ENCODE data around the gene DUSP7. TPM values are rescaled to one million over a fixed set of nuclear protein-coding genes. Genes with fewer than 3 reads are reported as not detected.

Gene DUSP7
- total and polyA plus RNA-seq, 5 experiments from 2014 or later = 1.8 to 29.0 (median 4.6) TPM

DNA sequence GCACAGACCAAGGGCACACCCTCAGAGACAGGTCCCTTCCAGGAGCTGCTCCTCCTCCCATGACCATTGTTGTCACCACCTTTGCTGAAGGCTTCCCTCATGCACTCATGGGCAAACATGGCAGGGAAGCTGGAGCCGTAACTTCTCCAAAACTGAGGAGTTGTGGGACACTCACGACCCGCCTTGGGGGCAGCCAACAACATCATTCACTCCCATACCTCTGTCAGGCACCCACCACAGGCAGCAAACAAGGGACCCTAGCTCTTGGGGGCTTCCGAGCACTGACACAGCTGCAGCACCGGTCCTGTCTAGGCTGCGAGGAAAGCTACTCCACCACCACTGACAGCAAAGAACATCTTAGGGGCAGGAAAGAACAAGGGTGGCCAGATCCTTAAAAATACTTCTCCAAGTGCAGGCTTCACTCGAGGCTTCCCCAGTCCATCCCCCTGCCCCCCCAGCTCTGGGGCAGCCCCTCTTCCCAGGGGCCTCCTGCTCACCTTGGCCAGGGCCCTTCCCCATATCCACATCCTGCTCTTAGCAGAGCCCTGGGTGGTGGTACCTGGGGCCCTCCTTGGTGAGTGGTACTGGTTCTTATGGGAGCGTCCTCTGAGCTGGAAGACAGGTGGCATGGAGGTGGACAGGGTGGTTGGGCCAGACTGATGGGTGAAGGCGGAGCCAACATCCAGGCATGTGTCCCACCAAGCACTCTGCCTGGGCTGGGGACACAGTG, 28.0 kb upstream of the DUSP7 start:
- ATAC-seq (no peak), DNase-seq (no peak)
- Mint-ChIP-seq H3K36me3 (no peaks in the 10 kb centered on the region), H3K4me1 (peaks cover 21 to 36% (median 30%) of the 10 kb centered on the region in 4 donors), H3K27me3 (no peaks in the 10 kb centered on the region), H3K9me3 (no peaks in the 10 kb centered on the region), H3K27ac (peak overlapping the region in 4 of 10 donors; percentile 36 to 85 (median 54)), H3K4me3 (peak overlapping the region in 1 of 10 donors; percentile 22)
- POLR2A ChIA-PET = no interaction called here

DNA sequence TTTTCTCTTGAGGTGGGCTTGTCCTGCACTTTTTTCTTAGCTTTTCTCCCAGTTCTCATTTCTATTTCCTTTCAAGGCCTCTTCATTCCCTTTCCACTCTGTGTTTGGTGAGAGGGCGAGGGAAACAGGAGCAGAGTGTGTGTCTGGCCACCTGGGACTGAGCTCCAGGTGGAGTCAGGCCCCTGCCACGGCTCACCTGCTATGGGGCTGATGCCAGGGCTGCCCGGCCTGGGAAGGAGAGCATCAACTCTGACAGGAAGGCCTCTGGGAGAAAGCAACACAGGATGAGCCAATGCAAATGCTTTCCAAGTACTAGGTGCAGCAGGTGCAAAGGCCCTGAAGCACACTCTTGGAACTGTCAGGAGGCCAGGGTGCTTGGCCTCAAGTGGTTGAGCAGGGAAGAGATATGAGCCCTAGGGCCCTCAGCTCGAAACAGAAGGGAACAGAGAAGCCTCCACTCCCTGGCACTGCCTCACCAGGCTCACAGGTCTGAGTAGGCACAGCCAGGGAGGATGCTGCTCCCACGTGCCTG, 27.3 kb upstream of the DUSP7 start:
- Mint-ChIP-seq H3K4me3 (no peak overlapping the region), H3K9me3 (no peaks in the 10 kb centered on the region), H3K27me3 (no peaks in the 10 kb centered on the region), H3K27ac (peak overlapping the region in 2 of 10 donors; percentile 34 to 49), H3K36me3 (no peaks in the 10 kb centered on the region), H3K4me1 (peaks cover 21 to 36% (median 30%) of the 10 kb centered on the region in 4 donors)
- POLR2A ChIA-PET = no interaction called here
- ATAC-seq = no peak
- no peak for DNase-seq

DNA sequence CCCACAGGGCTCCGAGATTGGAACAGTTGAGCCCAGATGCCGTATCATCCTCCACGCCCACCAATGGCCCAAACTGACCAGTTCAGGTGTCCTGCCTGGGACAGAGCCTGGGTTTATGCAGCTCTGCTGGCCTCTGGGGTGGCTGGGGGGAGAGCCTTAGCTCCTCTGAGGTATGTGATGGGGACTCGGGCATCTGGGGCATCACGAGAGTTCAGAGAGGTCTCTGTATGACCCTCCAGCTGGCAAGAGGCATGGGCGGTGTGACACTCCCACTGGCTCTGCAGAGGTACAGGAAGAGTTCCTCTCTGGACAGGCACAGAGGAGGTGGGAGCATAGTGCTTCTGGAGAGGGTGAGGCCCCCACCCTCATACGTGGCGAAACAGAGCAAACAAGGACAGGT, 26.6 kb upstream of the DUSP7 start:
- Mint-ChIP-seq H3K27me3 (no peaks in the 10 kb centered on the region), H3K4me3 (no peak overlapping the region)

DNA sequence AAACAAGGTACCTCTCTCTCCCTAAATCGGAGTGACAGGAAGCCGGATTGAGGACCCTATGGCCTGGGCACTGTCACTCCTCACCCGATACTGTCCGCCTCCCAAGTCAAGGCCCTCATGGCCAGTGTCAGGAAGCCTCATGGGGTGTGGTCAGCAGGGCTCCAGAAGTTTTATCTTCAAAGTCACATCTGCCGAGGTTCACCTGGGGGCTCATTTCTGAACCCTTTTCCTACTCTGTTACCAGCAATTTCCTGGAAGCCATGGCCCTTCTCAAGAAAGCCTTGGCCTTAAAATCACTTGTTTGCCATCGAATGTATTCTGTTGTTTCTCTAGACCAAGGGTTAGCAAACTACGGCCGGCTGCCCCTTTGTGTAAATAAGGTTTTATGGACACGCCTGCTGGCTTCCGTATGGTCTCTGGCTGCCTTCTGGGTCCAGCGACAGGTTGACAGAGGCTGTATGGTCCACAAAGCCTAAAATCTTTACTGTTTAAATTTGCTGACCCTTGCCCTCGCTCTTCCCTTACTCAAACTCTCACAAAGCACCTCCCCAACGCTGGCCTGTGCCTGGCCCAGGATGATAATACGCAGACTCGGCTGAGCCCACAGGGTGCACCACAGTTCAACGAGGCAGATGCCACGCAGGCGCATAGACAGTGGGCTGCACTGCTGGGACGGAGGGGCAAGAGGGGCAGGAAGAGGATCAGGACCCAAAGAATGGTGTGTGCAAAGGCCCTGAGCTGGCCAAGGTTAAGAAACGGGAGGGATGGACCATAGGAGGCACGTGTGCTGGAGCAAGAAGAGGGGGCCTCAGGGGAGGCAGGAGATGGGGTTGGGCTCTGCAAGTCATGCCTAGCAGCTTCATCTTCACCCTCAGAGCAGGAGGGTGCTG, 24.7 kb upstream of the DUSP7 start:
- Mint-ChIP-seq H3K27me3 (no peaks in the 10 kb centered on the region), H3K4me3 (no peak overlapping the region), H3K9me3 (no peaks in the 10 kb centered on the region), H3K27ac (peak overlapping the region in 2 of 10 donors; percentile 32 to 75), H3K4me1 (peaks cover 9 to 18% (median 14%) of the 10 kb centered on the region in 4 donors), H3K36me3 (no peaks in the 10 kb centered on the region)
- DNase-seq (no peak), ATAC-seq (no peak)
- POLR2A ChIA-PET = no interaction called here

More for the DNA sequence above, 26.6 kb upstream of the DUSP7 start:
- no peak for ATAC-seq
- H3K4me1 Mint-ChIP-seq = peaks cover 21 to 36% (median 30%) of the 10 kb centered on the region in 4 donors
- no peaks in the 10 kb centered on the region for H3K9me3 Mint-ChIP-seq
- H3K27ac Mint-ChIP-seq = peak overlapping the region in 1 of 10 donors; percentile 52
- DNase-seq = no peak
- no peaks in the 10 kb centered on the region for H3K36me3 Mint-ChIP-seq
- POLR2A ChIA-PET = no interaction called here

DNA sequence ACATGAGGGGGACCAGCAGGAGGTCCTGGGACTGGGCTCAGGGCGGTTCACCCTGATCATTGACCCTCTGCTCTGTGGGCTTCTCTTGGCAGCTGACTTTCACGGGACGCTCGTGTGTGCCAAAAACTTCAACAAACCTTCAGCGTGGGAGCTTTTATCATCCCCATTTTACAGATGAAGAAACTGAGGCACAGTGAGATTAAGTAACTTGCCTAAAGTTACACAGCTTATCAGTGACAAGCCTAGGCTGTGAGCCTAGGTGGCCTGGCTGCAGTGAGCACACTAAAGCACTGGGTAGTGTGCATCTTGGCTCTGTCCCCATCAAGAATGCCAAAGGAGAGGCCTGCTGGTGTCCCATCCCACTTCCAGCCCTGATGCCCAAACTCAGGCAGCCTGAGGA, 23.6 kb upstream of the DUSP7 start:
- H3K36me3 Mint-ChIP-seq = no peaks in the 10 kb centered on the region
- H3K9me3 Mint-ChIP-seq = no peaks in the 10 kb centered on the region
- H3K27me3 Mint-ChIP-seq = no peaks in the 10 kb centered on the region
- H3K4me1 Mint-ChIP-seq = peaks cover 2 to 7% (median 3%) of the 10 kb centered on the region in 4 donors
- H3K27ac Mint-ChIP-seq = no peak overlapping the region
- POLR2A ChIA-PET = no interaction called here
- ATAC-seq (no peak), DNase-seq (no peak)
- H3K4me3 Mint-ChIP-seq = no peak overlapping the region

GRCh38 chr3:52078781-52079560, 22.6 kb upstream of the DUSP7 start:
- ATAC-seq (no peak), DNase-seq (no peak)
- POLR2A ChIA-PET = no interaction called here
- Mint-ChIP-seq H3K27me3 (no peaks in the 10 kb centered on the region), H3K9me3 (no peaks in the 10 kb centered on the region), H3K36me3 (no peaks in the 10 kb centered on the region), H3K27ac (no peak overlapping the region), H3K4me1 (peaks cover 0 to 2% (median 0%) of the 10 kb centered on the region in 4 donors), H3K4me3 (no peak overlapping the region)

- H3K4me3 Mint-ChIP-seq = no peak overlapping the region
These were observed 21.6 kb upstream of the DUSP7 start for GRCh38 chr3:52077925-52078324.

DNA sequence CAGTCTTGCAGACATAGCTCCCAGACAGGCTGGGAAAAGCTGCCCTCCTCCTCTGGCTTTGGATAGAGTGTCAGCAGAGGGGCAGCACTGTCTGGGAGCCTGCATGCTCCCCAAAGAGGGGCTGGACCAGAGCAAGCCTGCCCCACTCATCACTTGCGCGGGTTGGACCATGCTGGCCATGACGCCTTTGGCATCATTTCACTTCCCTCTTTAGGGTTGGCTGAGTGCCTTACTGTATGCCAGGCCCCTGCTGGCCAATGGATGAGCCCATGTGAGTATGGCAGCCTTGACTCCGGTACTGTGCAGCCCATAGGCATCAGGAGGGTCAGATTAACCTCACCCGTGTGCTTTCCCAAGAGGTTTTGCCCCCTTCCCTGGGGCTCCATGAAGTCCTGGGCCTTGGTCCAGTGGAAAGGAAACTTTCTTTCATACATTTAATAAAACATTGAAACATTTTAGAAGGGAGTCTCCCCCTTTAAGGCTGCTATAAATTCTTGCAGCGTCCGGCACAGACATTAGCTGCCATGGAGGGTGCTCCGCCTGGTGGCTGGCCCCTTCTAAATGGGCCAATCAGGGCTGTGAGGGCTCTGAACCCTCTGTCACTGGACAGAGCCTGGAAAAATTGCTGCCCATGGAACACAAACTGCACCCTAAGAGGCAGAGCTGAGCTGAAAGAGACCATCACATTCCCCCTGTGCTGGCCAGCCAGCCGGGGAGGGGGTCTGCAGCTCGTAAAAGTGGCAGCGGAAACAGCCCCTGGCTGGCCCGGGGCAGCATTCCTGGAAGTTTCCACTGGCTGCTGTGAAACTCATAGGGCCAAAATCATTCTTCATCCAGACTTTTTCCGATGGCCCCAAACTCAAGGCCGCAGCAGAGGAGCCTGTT, 20.8 kb upstream of the DUSP7 start:
- H3K9me3 Mint-ChIP-seq = no peaks in the 10 kb centered on the region
- DNase-seq = no peak
- H3K36me3 Mint-ChIP-seq = no peaks in the 10 kb centered on the region
- no peak overlapping the region for H3K27ac Mint-ChIP-seq
- peaks cover 4 to 6% (median 4%) of the 10 kb centered on the region in 4 donors for H3K4me1 Mint-ChIP-seq
- no peak for ATAC-seq
- no peaks in the 10 kb centered on the region for H3K27me3 Mint-ChIP-seq
- POLR2A ChIA-PET = no interaction called here
- H3K4me3 Mint-ChIP-seq = no peak overlapping the region

More at GRCh38 chr3:52077925-52078324, 21.6 kb upstream of the DUSP7 start:
- Mint-ChIP-seq H3K27me3 (no peaks in the 10 kb centered on the region), H3K27ac (no peak overlapping the region), H3K4me1 (no peaks in the 10 kb centered on the region), H3K36me3 (no peaks in the 10 kb centered on the region), H3K9me3 (no peaks in the 10 kb centered on the region)
- ATAC-seq (no peak), DNase-seq (no peak)
- POLR2A ChIA-PET = interaction anchor here (0.7 kb wide), 1 partner anchor 185 kb away, joined by 3 read pairs; no protein-coding TSS in a partner anchor

GRCh38 chr3:52073490-52073889, 17.1 kb upstream of the DUSP7 start:
- H3K4me1 Mint-ChIP-seq = peaks cover 6 to 27% (median 13%) of the 10 kb centered on the region in 4 donors
- ATAC-seq (no peak), DNase-seq (no peak)
- H3K27me3 Mint-ChIP-seq = peaks cover 0 to 2% (median 0%) of the 10 kb centered on the region in 5 donors
- POLR2A ChIA-PET = interaction anchor here (0.5 to 1.6 kb wide), 2 partner anchors 17 to 121 kb away, joined by 3 to 8 read pairs; partner anchors contain the start of gene DUSP7
- H3K27ac Mint-ChIP-seq = peak overlapping the region in 1 of 10 donors; percentile 37
- no peaks in the 10 kb centered on the region for H3K9me3 Mint-ChIP-seq
- H3K4me3 Mint-ChIP-seq = no peak overlapping the region
- H3K36me3 Mint-ChIP-seq = no peaks in the 10 kb centered on the region

GRCh38 chr3:52072471-52072870, 16.1 kb upstream of the DUSP7 start:
- POLR2A ChIA-PET = interaction anchor here (1.0 to 1.6 kb wide), 2 partner anchors 16 to 77 kb away, joined by 4 to 8 read pairs; partner anchors contain the start of genes DUSP7 and RPL29
- no peaks in the 10 kb centered on the region for H3K36me3 Mint-ChIP-seq
- peaks cover 0 to 2% (median 0%) of the 10 kb centered on the region in 5 donors for H3K27me3 Mint-ChIP-seq
- H3K4me3 Mint-ChIP-seq = peak overlapping the region in 4 of 10 donors; percentile 16 to 43 (median 28)
- peaks cover 6 to 27% (median 13%) of the 10 kb centered on the region in 4 donors for H3K4me1 Mint-ChIP-seq
- H3K9me3 Mint-ChIP-seq = no peaks in the 10 kb centered on the region
- DNase-seq (no peak), ATAC-seq (no peak)
- peak overlapping the region in 1 of 10 donors; percentile 35 for H3K27ac Mint-ChIP-seq

GRCh38 chr3:52072020-52072419, 15.6 kb upstream of the DUSP7 start:
- H3K27ac Mint-ChIP-seq = peak overlapping the region in 1 of 10 donors; percentile 35
- H3K27me3 Mint-ChIP-seq = peaks cover 0 to 2% (median 0%) of the 10 kb centered on the region in 5 donors
- peak; percentile 89 to 100 for ATAC-seq
- H3K36me3 Mint-ChIP-seq = no peaks in the 10 kb centered on the region
- POLR2A ChIA-PET = interaction anchor here (1.0 to 1.6 kb wide), 2 partner anchors 15 to 76 kb away, joined by 4 to 8 read pairs; partner anchors contain the start of genes DUSP7 and RPL29
- DNase-seq = peak in 5 of 10 donors; percentile 26 to 60 (median 45)
- H3K9me3 Mint-ChIP-seq = no peaks in the 10 kb centered on the region
- peaks cover 6 to 27% (median 13%) of the 10 kb centered on the region in 4 donors for H3K4me1 Mint-ChIP-seq
- H3K4me3 Mint-ChIP-seq = peak overlapping the region in 4 of 10 donors; percentile 16 to 43 (median 28)

Data from naive thymus-derived CD8-positive, alpha-beta T cell (primary cell).